Measurements from ENCODE around the gene SIX1. TPM values are rescaled to one million over a fixed set of nuclear protein-coding genes. Genes with fewer than 3 reads are reported as not detected.

Gene SIX1
- total RNA-seq, 1 experiment from 2014 or later, result 2.5 TPM

DNA sequence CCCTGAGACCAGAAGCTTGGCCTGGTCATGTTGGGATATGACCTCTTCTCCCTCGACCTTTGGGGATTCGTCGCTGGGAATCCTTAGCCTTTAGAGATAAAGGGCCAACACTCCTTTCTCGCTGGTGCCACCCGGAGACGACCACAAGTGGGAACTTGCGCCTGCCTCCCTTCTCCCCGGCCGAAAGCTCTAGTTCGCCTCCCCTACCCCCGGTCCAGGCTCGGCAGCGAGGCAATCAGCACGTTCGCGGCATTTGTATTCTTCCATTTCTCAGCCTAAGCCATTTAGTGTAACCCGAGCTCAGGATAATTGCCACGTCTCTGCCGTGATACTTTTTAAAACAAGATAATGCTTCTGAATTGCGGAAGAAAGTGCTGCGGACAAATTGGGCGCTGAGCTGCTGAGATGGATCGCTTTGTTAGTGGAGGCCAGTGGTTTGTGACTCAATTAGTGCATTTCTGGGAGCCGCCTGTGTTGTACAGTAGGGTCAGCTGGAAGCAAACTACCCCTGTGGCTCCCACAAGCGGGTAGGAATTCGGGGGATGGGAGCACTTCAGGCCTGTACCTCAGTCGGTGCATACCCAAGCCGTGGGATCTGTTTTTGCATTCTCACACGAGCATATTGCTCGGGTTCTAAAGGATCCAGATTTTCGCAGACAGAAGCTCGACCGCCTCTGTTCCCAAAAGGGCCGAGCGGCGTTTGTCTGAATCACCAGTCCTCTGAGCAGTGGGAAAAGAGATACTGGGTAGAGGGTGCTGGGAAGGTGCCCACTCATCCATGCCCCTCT, 6.8 kb upstream of the SIX1 start:
- Histone ChIP-seq H3K9me3 (ENCODE audit: control insufficient read depth in 1 of 2, insufficient read depth in 1 of 2, low read depth in 1 of 2, low read length in 2 of 2) (no peaks in the 10 kb centered on the region), H3K79me2 (ENCODE audit: insufficient read depth, low read length) (no peaks in the 10 kb centered on the region), H3K4me3 (replicated peaks in 1 of 2; ENCODE audit: low read depth in 1 of 2, low read length in 2 of 2) (no peak overlapping the region), H3K4me2 (ENCODE audit: low read length) (no peak overlapping the region), H3K27me3 (ENCODE audit: insufficient read depth, low read length) (0 out of 2 replicates have a peak, but pooled peaks cover 4% of the 10 kb centered on the region), H2AFZ (ENCODE audit: low read depth, low read length, poor library complexity, severe bottlenecking) (no peak overlapping the region), H3K9me2 (ENCODE audit: insufficient read depth) (no peaks in the 10 kb centered on the region), H3K27ac (ENCODE audit: low read depth, low read length) (no peak overlapping the region), H3K4me1 (ENCODE audit: control insufficient read depth in 1 of 2, insufficient read depth in 2 of 2, low read length in 2 of 2) (no peaks in the 10 kb centered on the region; a peak in 1 of 4 replicates), H4K20me1 (ENCODE audit: insufficient read depth) (no peaks in the 10 kb centered on the region), H3K36me3 (ENCODE audit: control insufficient read depth in 1 of 2, insufficient read depth in 2 of 2, low read length in 2 of 2) (no peaks in the 10 kb centered on the region), H3K9ac (ENCODE audit: low read length) (no peak overlapping the region)
- DNase-seq (ENCODE audit: low read depth, low spot score), result no peak
- ATAC-seq, result no peak
- ChIA-PET CTCF (no interaction called here), POLR2A (no interaction called here), RAD21 (ENCODE audit: low non-redundant PET in 1 of 2, low total read pairs in 2 of 2, uncharacterized antibody in 2 of 2, unreplicated experiment in 2 of 2) (no interaction called here)
- intact Hi-C loops (cut with micrococcal nuclease), result no loop called here
- no TSS peak for BruUV-seq (replicated peaks)
- TF ChIP-seq, protein P1, sequence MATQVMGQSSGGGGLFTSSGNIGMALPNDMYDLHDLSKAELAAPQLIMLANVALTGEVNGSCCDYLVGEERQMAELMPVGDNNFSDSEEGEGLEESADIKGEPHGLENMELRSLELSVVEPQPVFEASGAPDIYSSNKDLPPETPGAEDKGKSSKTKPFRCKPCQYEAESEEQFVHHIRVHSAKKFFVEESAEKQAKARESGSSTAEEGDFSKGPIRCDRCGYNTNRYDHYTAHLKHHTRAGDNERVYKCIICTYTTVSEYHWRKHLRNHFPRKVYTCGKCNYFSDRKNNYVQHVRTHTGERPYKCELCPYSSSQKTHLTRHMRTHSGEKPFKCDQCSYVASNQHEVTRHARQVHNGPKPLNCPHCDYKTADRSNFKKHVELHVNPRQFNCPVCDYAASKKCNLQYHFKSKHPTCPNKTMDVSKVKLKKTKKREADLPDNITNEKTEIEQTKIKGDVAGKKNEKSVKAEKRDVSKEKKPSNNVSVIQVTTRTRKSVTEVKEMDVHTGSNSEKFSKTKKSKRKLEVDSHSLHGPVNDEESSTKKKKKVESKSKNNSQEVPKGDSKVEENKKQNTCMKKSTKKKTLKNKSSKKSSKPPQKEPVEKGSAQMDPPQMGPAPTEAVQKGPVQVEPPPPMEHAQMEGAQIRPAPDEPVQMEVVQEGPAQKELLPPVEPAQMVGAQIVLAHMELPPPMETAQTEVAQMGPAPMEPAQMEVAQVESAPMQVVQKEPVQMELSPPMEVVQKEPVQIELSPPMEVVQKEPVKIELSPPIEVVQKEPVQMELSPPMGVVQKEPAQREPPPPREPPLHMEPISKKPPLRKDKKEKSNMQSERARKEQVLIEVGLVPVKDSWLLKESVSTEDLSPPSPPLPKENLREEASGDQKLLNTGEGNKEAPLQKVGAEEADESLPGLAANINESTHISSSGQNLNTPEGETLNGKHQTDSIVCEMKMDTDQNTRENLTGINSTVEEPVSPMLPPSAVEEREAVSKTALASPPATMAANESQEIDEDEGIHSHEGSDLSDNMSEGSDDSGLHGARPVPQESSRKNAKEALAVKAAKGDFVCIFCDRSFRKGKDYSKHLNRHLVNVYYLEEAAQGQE (IDR thresholded peaks at IDR 0.05; ENCODE audit: low read depth), result no peak
- TF ChIP-seq ZFX (IDR thresholded peaks at IDR 0.05) (no peak), CEBPB (IDR thresholded peaks at IDR 0.05; ENCODE audit: low read depth) (no peak), POLR2AphosphoS5 (IDR thresholded peaks at IDR 0.05; ENCODE audit: low read depth, low read length) (no peak), EGR1 (IDR thresholded peaks at IDR 0.05; ENCODE audit: low read depth) (no peak), RAD21 (IDR thresholded peaks at IDR 0.05; ENCODE audit: low read depth) (no peak), EZH2phosphoT487 (IDR thresholded peaks at IDR 0.05; ENCODE audit: borderline replicate concordance) (no peak), ELF1 (IDR thresholded peaks at IDR 0.05; ENCODE audit: borderline replicate concordance, low read depth) (no peak)
- TF ChIP-seq, protein P2, sequence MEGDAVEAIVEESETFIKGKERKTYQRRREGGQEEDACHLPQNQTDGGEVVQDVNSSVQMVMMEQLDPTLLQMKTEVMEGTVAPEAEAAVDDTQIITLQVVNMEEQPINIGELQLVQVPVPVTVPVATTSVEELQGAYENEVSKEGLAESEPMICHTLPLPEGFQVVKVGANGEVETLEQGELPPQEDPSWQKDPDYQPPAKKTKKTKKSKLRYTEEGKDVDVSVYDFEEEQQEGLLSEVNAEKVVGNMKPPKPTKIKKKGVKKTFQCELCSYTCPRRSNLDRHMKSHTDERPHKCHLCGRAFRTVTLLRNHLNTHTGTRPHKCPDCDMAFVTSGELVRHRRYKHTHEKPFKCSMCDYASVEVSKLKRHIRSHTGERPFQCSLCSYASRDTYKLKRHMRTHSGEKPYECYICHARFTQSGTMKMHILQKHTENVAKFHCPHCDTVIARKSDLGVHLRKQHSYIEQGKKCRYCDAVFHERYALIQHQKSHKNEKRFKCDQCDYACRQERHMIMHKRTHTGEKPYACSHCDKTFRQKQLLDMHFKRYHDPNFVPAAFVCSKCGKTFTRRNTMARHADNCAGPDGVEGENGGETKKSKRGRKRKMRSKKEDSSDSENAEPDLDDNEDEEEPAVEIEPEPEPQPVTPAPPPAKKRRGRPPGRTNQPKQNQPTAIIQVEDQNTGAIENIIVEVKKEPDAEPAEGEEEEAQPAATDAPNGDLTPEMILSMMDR (IDR thresholded peaks at IDR 0.05 in 2 of 3, conservative IDR thresholded peaks at IDR 0.05 in 1 of 3; ENCODE audit: borderline replicate concordance in 1 of 3, insufficient read depth in 1 of 3, low read depth in 2 of 3, low read length in 2 of 3), result no peak
- TF ChIP-seq, protein P3, sequence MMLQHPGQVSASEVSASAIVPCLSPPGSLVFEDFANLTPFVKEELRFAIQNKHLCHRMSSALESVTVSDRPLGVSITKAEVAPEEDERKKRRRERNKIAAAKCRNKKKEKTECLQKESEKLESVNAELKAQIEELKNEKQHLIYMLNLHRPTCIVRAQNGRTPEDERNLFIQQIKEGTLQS (IDR thresholded peaks at IDR 0.05), result no peak
- TF ChIP-seq, protein P4, sequence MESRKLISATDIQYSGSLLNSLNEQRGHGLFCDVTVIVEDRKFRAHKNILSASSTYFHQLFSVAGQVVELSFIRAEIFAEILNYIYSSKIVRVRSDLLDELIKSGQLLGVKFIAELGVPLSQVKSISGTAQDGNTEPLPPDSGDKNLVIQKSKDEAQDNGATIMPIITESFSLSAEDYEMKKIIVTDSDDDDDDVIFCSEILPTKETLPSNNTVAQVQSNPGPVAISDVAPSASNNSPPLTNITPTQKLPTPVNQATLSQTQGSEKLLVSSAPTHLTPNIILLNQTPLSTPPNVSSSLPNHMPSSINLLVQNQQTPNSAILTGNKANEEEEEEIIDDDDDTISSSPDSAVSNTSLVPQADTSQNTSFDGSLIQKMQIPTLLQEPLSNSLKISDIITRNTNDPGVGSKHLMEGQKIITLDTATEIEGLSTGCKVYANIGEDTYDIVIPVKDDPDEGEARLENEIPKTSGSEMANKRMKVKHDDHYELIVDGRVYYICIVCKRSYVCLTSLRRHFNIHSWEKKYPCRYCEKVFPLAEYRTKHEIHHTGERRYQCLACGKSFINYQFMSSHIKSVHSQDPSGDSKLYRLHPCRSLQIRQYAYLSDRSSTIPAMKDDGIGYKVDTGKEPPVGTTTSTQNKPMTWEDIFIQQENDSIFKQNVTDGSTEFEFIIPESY (IDR thresholded peaks at IDR 0.05; ENCODE audit: extremely low read depth, insufficient replicate concordance, low read length), result no peak
